Calu3 (cell line): ENCODE measurements around the gene EDN3. TPM values are rescaled to one million over a fixed set of nuclear protein-coding genes. Genes with fewer than 3 reads are reported as not detected.

ENCODE experiments used
- BruUV-seq: library from RNA; stranded (reverse); fragments of 400-500 nt; replicated peaks from 2 replicates; lab custom pipeline; 2021; lab: Mats Ljungman, UMichigan
- CTCF ChIA-PET: fragments of 300-600 bp; sonication (Branson Sonifier 250); formaldehyde crosslinking; loops from one replicate; lab custom pipeline; 2022; ENCODE audit warnings: antibody characterized with exemption; lab: Charles Lee
- DNase-seq: peaks from one replicate; pipeline ENCODE4 v3.0.0; 2022
- H3K27ac Mint-ChIP-seq: one replicate; pipeline ENCODE4 v1.8.0; 2022; ENCODE audit warnings: mixed read lengths; ENCODE audit not compliant: unreplicated experiment
- H3K27me3 Mint-ChIP-seq: one replicate; pipeline ENCODE4 v1.8.0; 2022; ENCODE audit warnings: mixed read lengths; ENCODE audit not compliant: unreplicated experiment
- H3K36me3 Mint-ChIP-seq: one replicate; pipeline ENCODE4 v1.8.0; 2022; ENCODE audit warnings: mild to moderate bottlenecking, moderate library complexity, mixed read lengths; ENCODE audit not compliant: insufficient read depth, unreplicated experiment
- H3K4me1 Mint-ChIP-seq: one replicate; pipeline ENCODE4 v1.8.0; 2022; ENCODE audit warnings: mild to moderate bottlenecking, low read depth, mixed read lengths; ENCODE audit not compliant: unreplicated experiment
- H3K4me3 Mint-ChIP-seq: one replicate; pipeline ENCODE4 v1.8.0; 2022; ENCODE audit warnings: mild to moderate bottlenecking, low read depth, moderate library complexity, mixed read lengths; ENCODE audit not compliant: unreplicated experiment
- H3K9me3 Mint-ChIP-seq: one replicate; pipeline ENCODE4 v1.8.0; 2022; ENCODE audit warnings: low read depth, mixed read lengths; ENCODE audit not compliant: unreplicated experiment
- intact Hi-C: fragments of 100-400 bp; cut with micrococcal nuclease; formaldehyde crosslinking; loops from one replicate; pipeline ENCODE4 v1.10.0; 2022; ENCODE audit not compliant: unreplicated experiment
- total RNA-seq: library from RNA; stranded (reverse); gene quantifications from 2 replicates; pipeline ENCODE4 v1.2.3, GENCODE V29; 2022
- TF ChIP-seq, protein P1 (sequence below): fragments of 200-600 bp; IDR thresholded peaks from one replicate; pipeline ENCODE4 v1.8.0; 2022; ENCODE audit warnings: antibody characterized with exemption; ENCODE audit not compliant: unreplicated experiment

Gene EDN3
- total RNA-seq, 1 experiment from 2014 or later: not detected

- H3K27me3 Mint-ChIP-seq: peaks cover 100% of the 10 kb centered on the region
- no peaks in the 10 kb centered on the region for H3K9me3 Mint-ChIP-seq
- H3K36me3 Mint-ChIP-seq: no peaks in the 10 kb centered on the region
- H3K4me1 Mint-ChIP-seq: no peaks in the 10 kb centered on the region
- H3K4me3 Mint-ChIP-seq: no peak overlapping the region
- DNase-seq: no peak
- intact Hi-C loops: no loop called here
- TF ChIP-seq, protein P1, sequence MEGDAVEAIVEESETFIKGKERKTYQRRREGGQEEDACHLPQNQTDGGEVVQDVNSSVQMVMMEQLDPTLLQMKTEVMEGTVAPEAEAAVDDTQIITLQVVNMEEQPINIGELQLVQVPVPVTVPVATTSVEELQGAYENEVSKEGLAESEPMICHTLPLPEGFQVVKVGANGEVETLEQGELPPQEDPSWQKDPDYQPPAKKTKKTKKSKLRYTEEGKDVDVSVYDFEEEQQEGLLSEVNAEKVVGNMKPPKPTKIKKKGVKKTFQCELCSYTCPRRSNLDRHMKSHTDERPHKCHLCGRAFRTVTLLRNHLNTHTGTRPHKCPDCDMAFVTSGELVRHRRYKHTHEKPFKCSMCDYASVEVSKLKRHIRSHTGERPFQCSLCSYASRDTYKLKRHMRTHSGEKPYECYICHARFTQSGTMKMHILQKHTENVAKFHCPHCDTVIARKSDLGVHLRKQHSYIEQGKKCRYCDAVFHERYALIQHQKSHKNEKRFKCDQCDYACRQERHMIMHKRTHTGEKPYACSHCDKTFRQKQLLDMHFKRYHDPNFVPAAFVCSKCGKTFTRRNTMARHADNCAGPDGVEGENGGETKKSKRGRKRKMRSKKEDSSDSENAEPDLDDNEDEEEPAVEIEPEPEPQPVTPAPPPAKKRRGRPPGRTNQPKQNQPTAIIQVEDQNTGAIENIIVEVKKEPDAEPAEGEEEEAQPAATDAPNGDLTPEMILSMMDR: no peak
- no TSS peak for BruUV-seq
- no peak overlapping the region for H3K27ac Mint-ChIP-seq
- CTCF ChIA-PET: no interaction called here
Observed at GRCh38 chr20:59320854-59321647, 20.6 kb downstream of the EDN3 start.

- Mint-ChIP-seq H3K27ac (no peak overlapping the region), H3K4me3 (no peak overlapping the region), H3K4me1 (no peaks in the 10 kb centered on the region), H3K36me3 (no peaks in the 10 kb centered on the region), H3K9me3 (no peaks in the 10 kb centered on the region), H3K27me3 (peaks cover 100% of the 10 kb centered on the region)
- intact Hi-C loops: no loop called here
- no peak for DNase-seq
- CTCF ChIA-PET: no interaction called here
- BruUV-seq: no TSS peak
- TF ChIP-seq, protein P1: no peak
Observed at GRCh38 chr20:59322081-59322480, 21.7 kb downstream of the EDN3 start.

DNA sequence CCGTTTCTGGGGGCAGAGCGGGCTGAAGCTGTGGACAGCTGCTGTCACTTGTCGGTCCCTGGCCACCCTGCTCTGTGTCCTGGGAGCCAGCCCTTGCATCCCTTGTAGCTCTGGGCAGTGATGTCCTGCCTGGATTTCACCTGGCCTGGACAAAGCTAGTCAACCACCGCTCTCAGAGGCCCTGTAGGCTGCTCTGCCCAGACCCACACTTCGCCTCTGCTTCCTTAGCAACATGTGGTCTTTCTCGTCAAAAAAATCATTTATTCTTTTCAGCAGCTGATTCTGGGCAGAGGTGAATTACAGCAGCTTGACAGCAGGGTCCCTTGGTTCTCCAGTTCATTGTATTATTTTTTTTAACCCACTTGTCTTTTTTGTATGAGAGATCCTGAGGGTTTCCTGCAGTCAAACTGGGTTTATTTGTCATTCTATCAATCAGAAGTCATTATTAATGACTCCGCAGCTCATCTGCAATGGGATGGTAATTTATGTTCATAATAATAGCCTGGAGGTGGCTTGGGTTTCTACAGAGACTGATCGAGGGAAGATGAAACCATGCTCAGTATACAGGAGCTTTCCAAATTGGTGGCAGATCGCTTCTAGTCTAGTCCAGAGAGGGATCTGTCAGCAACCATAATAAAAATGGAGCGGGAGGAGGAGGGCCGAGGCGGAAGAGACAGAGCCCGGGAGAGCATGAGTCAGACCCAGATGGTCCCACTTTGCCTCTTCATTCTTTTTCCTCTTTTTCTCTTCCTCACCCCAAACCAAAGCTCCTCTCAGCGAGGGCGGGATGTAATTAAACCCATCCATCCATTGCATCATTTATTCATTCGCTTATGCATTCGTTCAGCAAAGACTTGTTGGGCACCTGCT lies 22.4 kb downstream of the EDN3 start:
- no peak for DNase-seq
- Mint-ChIP-seq H3K27ac (no peak overlapping the region), H3K27me3 (peaks cover 100% of the 10 kb centered on the region), H3K4me1 (no peaks in the 10 kb centered on the region), H3K4me3 (no peak overlapping the region), H3K9me3 (no peaks in the 10 kb centered on the region), H3K36me3 (no peaks in the 10 kb centered on the region)
- TF ChIP-seq, protein P1: no peak
- no TSS peak for BruUV-seq
- intact Hi-C loops: no loop called here
- CTCF ChIA-PET: interaction anchor here (1.3 kb wide), 1 partner anchor 133 kb away, joined by 4 read pairs; no protein-coding TSS in a partner anchor

DNA sequence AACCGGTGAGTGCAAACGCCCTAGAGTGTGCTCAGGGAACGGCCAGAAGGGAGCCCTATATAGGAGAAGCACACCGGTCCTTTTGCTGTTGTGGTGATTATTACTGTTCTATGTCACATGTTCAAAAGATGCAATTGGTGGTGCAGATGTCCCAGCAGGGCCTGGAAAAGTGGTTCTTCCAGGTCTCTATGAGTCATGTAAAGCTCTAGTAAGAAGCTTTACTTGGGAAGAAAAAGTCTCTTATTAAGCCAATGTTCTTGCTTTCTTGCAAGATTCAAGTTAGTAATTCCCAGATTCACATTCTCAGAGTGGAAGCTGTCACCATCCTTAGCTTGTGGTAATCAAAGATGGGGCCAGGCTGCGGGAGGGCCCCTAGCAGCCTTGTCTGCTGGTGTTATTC lies 23.3 kb downstream of the EDN3 start:
- intact Hi-C loops: no loop called here
- Mint-ChIP-seq H3K4me3 (no peak overlapping the region), H3K27me3 (peaks cover 100% of the 10 kb centered on the region), H3K27ac (no peak overlapping the region), H3K4me1 (no peaks in the 10 kb centered on the region), H3K36me3 (no peaks in the 10 kb centered on the region), H3K9me3 (no peaks in the 10 kb centered on the region)
- CTCF ChIA-PET: interaction anchor here (1.3 kb wide), 1 partner anchor 132 kb away, joined by 4 read pairs; no protein-coding TSS in a partner anchor
- TF ChIP-seq, protein P1: no peak
- no TSS peak for BruUV-seq
- no peak for DNase-seq
